Omental fat pad (tissue), 4 donors: ENCODE measurements around the gene NUP153. TPM values are rescaled to one million over a fixed set of nuclear protein-coding genes. Genes with fewer than 3 reads are reported as not detected.

Experiments
- ATAC-seq: fragments of 150-250 bp; one replicate; pipeline ENCODE4 v1.9.1; 2016; ENCODE audit warnings: mild to moderate bottlenecking, moderate library complexity; ENCODE audit not compliant: low FRiP score
- DNase-seq: peaks from one replicate; pipeline ENCODE4 v3.0.0-alpha.2; 2019; ENCODE audit warnings: low spot score
- CTCF ChIP-seq, 3 donors: fragments of 450-650 bp; IDR thresholded peaks; one replicate each; pipeline ENCODE4 v1.5.1; 2016 to 2017; ENCODE audit warnings: antibody characterized with exemption in 3 of 3, mild to moderate bottlenecking in 3 of 3, moderate library complexity in 2 of 3
- total RNA-seq, 4 donors: library from RNA; depleted of rRNA; stranded (reverse); fragments of >200 nt; gene quantifications; one replicate each; pipeline ENCODE4 v1.1.0, GENCODE V29; 2016

NUP153 gene
- total RNA-seq, 4 donors from 2014 or later: 32.7 to 80.6 (median 44.0) TPM

- no peak for TF ChIP-seq CTCF (IDR thresholded peaks at IDR 0.05)
- DNase-seq: no peak
- no peak for ATAC-seq
Observed at GRCh38 chr6:17640477-17640917, 66.2 kb downstream of the NUP153 start.

- ATAC-seq (no peak), DNase-seq (no peak)
- no peak for TF ChIP-seq CTCF (IDR thresholded peaks at IDR 0.05)
Observed at GRCh38 chr6:17638212-17638715, 68.5 kb downstream of the NUP153 start.

- TF ChIP-seq CTCF (IDR thresholded peaks at IDR 0.05): no peak
- ATAC-seq (no peak), DNase-seq (no peak)
Observed at GRCh38 chr6:17635568-17635967, 71.2 kb downstream of the NUP153 start.

GRCh38 chr6:17633465-17634188 is 73.1 kb downstream of the NUP153 start:
- ATAC-seq: no peak
- DNase-seq: no peak
- no peak for TF ChIP-seq CTCF (IDR thresholded peaks at IDR 0.05)

- no peak for DNase-seq
- no peak for ATAC-seq
- TF ChIP-seq CTCF (IDR thresholded peaks at IDR 0.05): no peak
Observed at GRCh38 chr6:17632934-17633333, 73.8 kb downstream of the NUP153 start.

GRCh38 chr6:17630511-17631073 is 76.1 kb downstream of the NUP153 start:
- DNase-seq (no peak), ATAC-seq (no peak)
- TF ChIP-seq CTCF (IDR thresholded peaks at IDR 0.05): no peak
